Liver (tissue), 9 donors: ENCODE results near the gene SLC27A3. TPM values are rescaled to one million over a fixed set of nuclear protein-coding genes. Genes with fewer than 3 reads are reported as not detected.
A peak's percentile ranks its signal among the peaks of the same experiment; 100 is the strongest.

Source experiments
- DNase-seq: peaks from one replicate; pipeline ENCODE4 v3.0.0-alpha.2; 2017; ENCODE audit warnings: low spot score
- H3K27ac ChIP-seq, 2 donors: one replicate each; pipeline ENCODE4 v1.7.0; 2013; ENCODE audit warnings: inconsistent platforms in 2 of 2, low read length in 2 of 2, control low read depth in 1 of 2, low read depth in 1 of 2, mild to moderate bottlenecking in 1 of 2
- H3K27me3 ChIP-seq, 4 donors: one replicate each; pipeline versions ENCODE4 v1.6.1 to v1.7.0; 2013; ENCODE audit warnings: low read length in 3 of 4, inconsistent platforms in 1 of 4, mild to moderate bottlenecking in 1 of 4, moderate library complexity in 1 of 4; ENCODE audit not compliant: control insufficient read depth in 4 of 4, insufficient read depth in 4 of 4
- H3K36me3 ChIP-seq, 4 donors: one replicate each; pipeline versions ENCODE4 v1.6.1 to v1.7.0; 2013; ENCODE audit warnings: low read length in 3 of 4, mild to moderate bottlenecking in 3 of 4, low read depth in 1 of 4, moderate library complexity in 1 of 4; ENCODE audit not compliant: control insufficient read depth in 4 of 4, insufficient read depth in 3 of 4
- H3K4me1 ChIP-seq, 4 donors: one replicate each; pipeline versions ENCODE4 v1.6.1 to v1.7.0; 2013; ENCODE audit warnings: low read length in 3 of 4, mild to moderate bottlenecking in 3 of 4, moderate library complexity in 1 of 4; ENCODE audit not compliant: control insufficient read depth in 4 of 4, insufficient read depth in 4 of 4
- H3K4me3 ChIP-seq, 3 donors: one replicate each; pipeline versions ENCODE4 v1.6.1 to v1.7.0; 2013; ENCODE audit warnings: low read length in 3 of 3, control low read depth in 1 of 3, low read depth in 1 of 3, mild to moderate bottlenecking in 1 of 3
- H3K9ac ChIP-seq, 2 donors: one replicate each; pipeline ENCODE4 v1.7.0; 2013; ENCODE audit warnings: low read length in 2 of 2, mild to moderate bottlenecking in 2 of 2, moderate library complexity in 2 of 2, control low read depth in 1 of 2, low read depth in 1 of 2
- H3K9me3 ChIP-seq, 4 donors: one replicate each; pipeline versions ENCODE4 v1.6.1 to v1.7.0; 2013; ENCODE audit warnings: low read length in 3 of 4; ENCODE audit not compliant: control insufficient read depth in 4 of 4
- FOXA2 ChIP-seq: IDR thresholded peaks from 2 replicates; pipeline ENCODE4 v1.6.1; 2016; ENCODE audit warnings: antibody characterized with exemption
- HNF4A ChIP-seq, 2 donors: conservative IDR thresholded peaks; 2 replicates each; pipeline ENCODE4 v1.6.1; 2016; ENCODE audit warnings: antibody characterized with exemption in 2 of 2, mild to moderate bottlenecking in 2 of 2
- HNF4G ChIP-seq: IDR thresholded peaks from 2 replicates; pipeline ENCODE4 v1.6.1; 2016; ENCODE audit warnings: antibody characterized with exemption
- JUND ChIP-seq, 2 donors: IDR thresholded peaks; 2 replicates each; pipeline ENCODE4 v1.6.1; 2016; ENCODE audit warnings: antibody characterized with exemption in 2 of 2
- NR2F2 ChIP-seq: IDR thresholded peaks from 2 replicates; pipeline ENCODE4 v1.6.1; 2016; ENCODE audit warnings: antibody characterized with exemption
- RAD21 ChIP-seq, 2 donors: IDR thresholded peaks; 2 replicates each; pipeline ENCODE4 v1.6.1; 2016; ENCODE audit warnings: antibody characterized with exemption in 2 of 2, mild to moderate bottlenecking in 2 of 2
- RXRA ChIP-seq, 2 donors: IDR thresholded peaks; 2 replicates each; pipeline ENCODE4 v1.6.1; 2017 to 2018; ENCODE audit warnings: antibody characterized with exemption in 2 of 2, mild to moderate bottlenecking in 1 of 2
- SP1 ChIP-seq: IDR thresholded peaks from 2 replicates; pipeline ENCODE4 v1.6.1; 2018; ENCODE audit warnings: antibody characterized with exemption, mild to moderate bottlenecking
- TAF1 ChIP-seq: conservative IDR thresholded peaks from 2 replicates; pipeline ENCODE4 v1.6.1; 2016; ENCODE audit warnings: antibody characterized with exemption, mild to moderate bottlenecking
- YY1 ChIP-seq: IDR thresholded peaks from 2 replicates; pipeline ENCODE4 v1.6.1; 2016; ENCODE audit warnings: antibody characterized with exemption, mild to moderate bottlenecking
- WGBS: extraction: QIAGEN DNeasy Blood & Tissue Kit; methylation state at CpG from one replicate; pipeline ENCODE4 v1.1.7; 2013; 5-methylcytosine and 5-hydroxymethylcytosine counted together
- polyA plus RNA-seq, 2 donors: library from polyadenylated mRNA; stranded (reverse) in 1 of 2; unstranded in 1 of 2; fragments of 200-250 nt in 1 of 2; fragments of >200 nt in 1 of 2; fragmentation: Nextera tagmentation in 1 of 2; extraction: Ambion mirVana in 1 of 2; gene quantifications; one replicate each; pipeline versions ENCODE4 v1.2.1 to v1.2.3, GENCODE V29; 2013 to 2015
- total RNA-seq, 2 donors: library from RNA; depleted of rRNA; stranded (reverse); fragments of >200 nt; gene quantifications; one replicate each; pipeline ENCODE4 v1.2.3, GENCODE V29; 2014
- TF ChIP-seq, protein P1 (sequence below): IDR thresholded peaks from 2 replicates; pipeline ENCODE4 v1.6.1; 2016; ENCODE audit warnings: antibody characterized with exemption, mild to moderate bottlenecking
- TF ChIP-seq, protein P2 (sequence below): IDR thresholded peaks from 2 replicates; pipeline ENCODE4 v1.6.1; 2016; ENCODE audit warnings: antibody characterized with exemption
- TF ChIP-seq, protein P3 (sequence below): fragments of 150-350 bp; IDR thresholded peaks from 2 replicates; pipeline ENCODE4 v1.5.1; 2017; ENCODE audit warnings: improper control_type of control experiment, low read depth, low read length; ENCODE audit not compliant: missing input control
- TF ChIP-seq, protein P4 (sequence below): IDR thresholded peaks from 2 replicates; pipeline ENCODE4 v1.6.1; 2016; ENCODE audit warnings: antibody characterized with exemption
- donor health status: healthy.
- donor health status: healthy.
- donor health status: healthy.
- donor health status: healthy.
- donor health status: healthy.

SLC27A3 gene, protein sequence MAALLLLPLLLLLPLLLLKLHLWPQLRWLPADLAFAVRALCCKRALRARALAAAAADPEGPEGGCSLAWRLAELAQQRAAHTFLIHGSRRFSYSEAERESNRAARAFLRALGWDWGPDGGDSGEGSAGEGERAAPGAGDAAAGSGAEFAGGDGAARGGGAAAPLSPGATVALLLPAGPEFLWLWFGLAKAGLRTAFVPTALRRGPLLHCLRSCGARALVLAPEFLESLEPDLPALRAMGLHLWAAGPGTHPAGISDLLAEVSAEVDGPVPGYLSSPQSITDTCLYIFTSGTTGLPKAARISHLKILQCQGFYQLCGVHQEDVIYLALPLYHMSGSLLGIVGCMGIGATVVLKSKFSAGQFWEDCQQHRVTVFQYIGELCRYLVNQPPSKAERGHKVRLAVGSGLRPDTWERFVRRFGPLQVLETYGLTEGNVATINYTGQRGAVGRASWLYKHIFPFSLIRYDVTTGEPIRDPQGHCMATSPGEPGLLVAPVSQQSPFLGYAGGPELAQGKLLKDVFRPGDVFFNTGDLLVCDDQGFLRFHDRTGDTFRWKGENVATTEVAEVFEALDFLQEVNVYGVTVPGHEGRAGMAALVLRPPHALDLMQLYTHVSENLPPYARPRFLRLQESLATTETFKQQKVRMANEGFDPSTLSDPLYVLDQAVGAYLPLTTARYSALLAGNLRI
- total RNA-seq (10 to 100 TPM; 18.1 to 29.1 TPM), polyA plus RNA-seq (10 to 100 TPM; 27.2 to 47.4 TPM)

DNA sequence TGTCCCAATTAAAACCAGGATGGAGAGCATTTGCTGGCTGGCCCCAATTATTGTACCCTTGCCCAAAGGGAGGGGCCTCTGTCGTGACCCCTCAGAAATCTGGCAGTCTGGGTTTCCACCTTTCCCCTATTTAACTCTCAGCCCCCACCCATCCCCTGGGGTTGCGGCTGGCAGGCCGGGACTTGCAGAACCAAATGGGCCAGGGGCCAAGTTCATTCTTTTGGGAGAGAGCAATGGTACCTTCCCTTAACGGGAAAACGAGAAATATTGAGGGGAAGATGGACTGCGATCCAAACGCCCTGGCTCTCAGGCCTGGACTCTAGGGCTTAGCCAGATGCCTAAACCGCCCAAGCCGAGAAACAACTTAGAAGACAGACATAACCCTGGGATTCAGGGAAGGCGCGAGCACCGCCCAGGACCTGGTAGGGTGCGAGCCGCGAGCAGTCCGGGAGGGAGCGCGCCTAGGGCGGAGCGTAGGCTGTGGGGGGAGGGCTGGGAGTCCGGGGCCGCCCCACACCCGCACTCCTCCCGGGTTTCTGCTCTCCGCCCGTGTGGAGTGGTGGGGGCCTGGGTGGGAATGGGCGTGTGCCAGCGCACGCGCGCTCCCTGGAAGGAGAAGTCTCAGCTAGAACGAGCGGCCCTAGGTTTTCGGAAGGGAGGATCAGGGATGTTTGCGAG lies at the start of gene SLC27A3:
SLC27A3 (plus strand) TSS at position 628 of the 678 bp plus-strand sequence. CDS start 91 bp downstream, outside the sequence.
- DNase-seq = peak; percentile 70
- no peaks in the 10 kb centered on the region for H3K9me3 ChIP-seq
- TF ChIP-seq NR2F2 (peak; percentile 26), HNF4G (no peak), SP1 (peak; percentile 27), RAD21 (IDR thresholded peaks at IDR 0.05) (peak in 1 of 2 donors; percentile 12)
- TF ChIP-seq, protein P1, sequence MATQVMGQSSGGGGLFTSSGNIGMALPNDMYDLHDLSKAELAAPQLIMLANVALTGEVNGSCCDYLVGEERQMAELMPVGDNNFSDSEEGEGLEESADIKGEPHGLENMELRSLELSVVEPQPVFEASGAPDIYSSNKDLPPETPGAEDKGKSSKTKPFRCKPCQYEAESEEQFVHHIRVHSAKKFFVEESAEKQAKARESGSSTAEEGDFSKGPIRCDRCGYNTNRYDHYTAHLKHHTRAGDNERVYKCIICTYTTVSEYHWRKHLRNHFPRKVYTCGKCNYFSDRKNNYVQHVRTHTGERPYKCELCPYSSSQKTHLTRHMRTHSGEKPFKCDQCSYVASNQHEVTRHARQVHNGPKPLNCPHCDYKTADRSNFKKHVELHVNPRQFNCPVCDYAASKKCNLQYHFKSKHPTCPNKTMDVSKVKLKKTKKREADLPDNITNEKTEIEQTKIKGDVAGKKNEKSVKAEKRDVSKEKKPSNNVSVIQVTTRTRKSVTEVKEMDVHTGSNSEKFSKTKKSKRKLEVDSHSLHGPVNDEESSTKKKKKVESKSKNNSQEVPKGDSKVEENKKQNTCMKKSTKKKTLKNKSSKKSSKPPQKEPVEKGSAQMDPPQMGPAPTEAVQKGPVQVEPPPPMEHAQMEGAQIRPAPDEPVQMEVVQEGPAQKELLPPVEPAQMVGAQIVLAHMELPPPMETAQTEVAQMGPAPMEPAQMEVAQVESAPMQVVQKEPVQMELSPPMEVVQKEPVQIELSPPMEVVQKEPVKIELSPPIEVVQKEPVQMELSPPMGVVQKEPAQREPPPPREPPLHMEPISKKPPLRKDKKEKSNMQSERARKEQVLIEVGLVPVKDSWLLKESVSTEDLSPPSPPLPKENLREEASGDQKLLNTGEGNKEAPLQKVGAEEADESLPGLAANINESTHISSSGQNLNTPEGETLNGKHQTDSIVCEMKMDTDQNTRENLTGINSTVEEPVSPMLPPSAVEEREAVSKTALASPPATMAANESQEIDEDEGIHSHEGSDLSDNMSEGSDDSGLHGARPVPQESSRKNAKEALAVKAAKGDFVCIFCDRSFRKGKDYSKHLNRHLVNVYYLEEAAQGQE = peak; percentile 18
- peaks cover 30 to 71% (median 45%) of the 10 kb centered on the region in 4 donors for H3K4me1 ChIP-seq
- H3K27me3 ChIP-seq = no peaks in the 10 kb centered on the region
- peak within 1 kb of the TSS; percentile 33 to 69 (median 64) for H3K4me3 ChIP-seq
- WGBS = 3% methylated on average over 35 of the region's 35 CpGs
- peak within 1 kb of the TSS; percentile 28 to 41 for H3K9ac ChIP-seq
- H3K27ac ChIP-seq = peak within 1 kb of the TSS; percentile 58 to 83
- H3K36me3 ChIP-seq = peaks cover 8 to 21% (median 9%) of the 10 kb centered on the region in 4 donors

DNA sequence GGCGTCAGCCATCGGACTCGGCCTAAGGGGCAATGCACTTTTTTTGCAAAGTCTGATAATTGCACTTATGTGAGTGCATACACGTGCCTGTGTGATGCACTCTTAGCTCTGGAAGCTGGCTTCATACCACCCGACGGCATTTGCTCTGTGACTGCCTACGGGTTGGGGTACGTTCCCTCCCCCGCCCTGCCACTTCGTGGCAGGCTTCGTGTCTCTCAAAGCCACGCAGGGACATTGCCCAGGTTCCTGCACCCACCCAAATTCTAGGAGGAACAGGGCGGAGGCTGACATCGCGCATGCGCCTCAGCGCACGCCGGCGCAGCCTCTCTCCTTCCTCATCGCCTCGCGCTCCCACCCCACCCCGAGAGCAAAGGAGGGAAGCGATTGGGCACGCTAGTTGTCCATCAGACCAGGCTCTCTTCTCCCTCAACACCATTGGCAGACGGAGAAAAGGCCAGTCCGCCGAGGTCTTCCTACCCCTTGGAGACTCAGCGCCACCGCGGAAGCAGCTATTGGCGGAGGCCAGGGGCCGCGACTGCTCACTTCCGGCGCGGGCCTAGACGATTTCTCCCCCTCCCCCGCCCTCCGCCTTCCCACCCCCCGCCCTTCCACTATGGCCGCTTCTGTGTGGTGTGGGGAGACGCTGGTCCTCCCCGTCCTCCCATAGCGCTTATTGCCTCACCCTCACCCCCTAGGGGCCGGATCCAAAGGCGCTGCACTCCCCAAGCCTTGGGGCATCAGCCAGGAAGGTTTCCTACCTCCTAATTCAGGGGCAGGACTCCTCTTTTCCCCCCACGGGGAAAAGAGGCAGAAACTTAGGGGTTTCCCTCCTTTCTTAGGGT lies 47.5 kb upstream of the SLC27A3 start, which contains the start of gene INTS3:
INTS3 (plus strand) TSS at position 588 of the 842 bp plus-strand sequence. CDS start 585 bp downstream, outside the sequence.
- Histone ChIP-seq H3K9ac (peak within 1 kb of the TSS; percentile 91 to 95), H3K4me3 (peak within 1 kb of the TSS; percentile 80 to 95 (median 88)), H3K36me3 (peaks cover 0 to 2% (median 0%) of the 10 kb centered on the region in 4 donors), H3K9me3 (no peaks in the 10 kb centered on the region), H3K27me3 (no peaks in the 10 kb centered on the region), H3K4me1 (peaks cover 2 to 29% (median 24%) of the 10 kb centered on the region in 4 donors), H3K27ac (peak within 1 kb of the TSS; percentile 89 to 97)
- under 1% methylated on average over 49 of the region's 49 CpGs for WGBS
- peak; percentile 98 for DNase-seq
- TF ChIP-seq RAD21 (IDR thresholded peaks at IDR 0.05) (no peak), TAF1 (no peak), NR2F2 (peak; percentile 27), RXRA (IDR thresholded peaks at IDR 0.05) (peak in 1 of 2 donors; percentile 34), HNF4G (no peak), JUND (IDR thresholded peaks at IDR 0.05) (no peak), YY1 (peak; percentile 90), SP1 (peak; percentile 95), HNF4A (conservative IDR thresholded peaks at IDR 0.05) (peak in 1 of 2 donors; percentile 15), FOXA2 (no peak)
- TF ChIP-seq, protein P2, sequence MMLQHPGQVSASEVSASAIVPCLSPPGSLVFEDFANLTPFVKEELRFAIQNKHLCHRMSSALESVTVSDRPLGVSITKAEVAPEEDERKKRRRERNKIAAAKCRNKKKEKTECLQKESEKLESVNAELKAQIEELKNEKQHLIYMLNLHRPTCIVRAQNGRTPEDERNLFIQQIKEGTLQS = no peak
- TF ChIP-seq, protein P3, sequence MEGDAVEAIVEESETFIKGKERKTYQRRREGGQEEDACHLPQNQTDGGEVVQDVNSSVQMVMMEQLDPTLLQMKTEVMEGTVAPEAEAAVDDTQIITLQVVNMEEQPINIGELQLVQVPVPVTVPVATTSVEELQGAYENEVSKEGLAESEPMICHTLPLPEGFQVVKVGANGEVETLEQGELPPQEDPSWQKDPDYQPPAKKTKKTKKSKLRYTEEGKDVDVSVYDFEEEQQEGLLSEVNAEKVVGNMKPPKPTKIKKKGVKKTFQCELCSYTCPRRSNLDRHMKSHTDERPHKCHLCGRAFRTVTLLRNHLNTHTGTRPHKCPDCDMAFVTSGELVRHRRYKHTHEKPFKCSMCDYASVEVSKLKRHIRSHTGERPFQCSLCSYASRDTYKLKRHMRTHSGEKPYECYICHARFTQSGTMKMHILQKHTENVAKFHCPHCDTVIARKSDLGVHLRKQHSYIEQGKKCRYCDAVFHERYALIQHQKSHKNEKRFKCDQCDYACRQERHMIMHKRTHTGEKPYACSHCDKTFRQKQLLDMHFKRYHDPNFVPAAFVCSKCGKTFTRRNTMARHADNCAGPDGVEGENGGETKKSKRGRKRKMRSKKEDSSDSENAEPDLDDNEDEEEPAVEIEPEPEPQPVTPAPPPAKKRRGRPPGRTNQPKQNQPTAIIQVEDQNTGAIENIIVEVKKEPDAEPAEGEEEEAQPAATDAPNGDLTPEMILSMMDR = no peak
- TF ChIP-seq, protein P1 = no peak
- TF ChIP-seq, protein P4, sequence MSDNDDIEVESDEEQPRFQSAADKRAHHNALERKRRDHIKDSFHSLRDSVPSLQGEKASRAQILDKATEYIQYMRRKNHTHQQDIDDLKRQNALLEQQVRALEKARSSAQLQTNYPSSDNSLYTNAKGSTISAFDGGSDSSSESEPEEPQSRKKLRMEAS = peak; percentile 70
